K562 (cell line): ENCODE data around the gene SLC7A14. TPM values are rescaled to one million over a fixed set of nuclear protein-coding genes. Genes with fewer than 3 reads are reported as not detected.

Experiments used
- ADNP ChIP-seq: fragments of 200-800 bp; sonication (Bioruptor generic); IDR thresholded peaks from 2 replicates; pipeline ENCODE4 v1.6.1; 2016; ENCODE audit warnings: missing genetic modification characterization, missing compliant biosample characterization
- CBFA2T3 ChIP-seq: fragments of 450-650 bp; IDR thresholded peaks from 2 replicates; pipeline ENCODE4 v1.6.1; 2017
- CBX1 ChIP-seq: sonication (generic); IDR thresholded peaks from 2 replicates; pipeline ENCODE4 v1.6.1; 2016; ENCODE audit warnings: antibody characterized with exemption, low read depth, mild to moderate bottlenecking
- EHMT2 ChIP-seq: fragments of 450-650 bp; IDR thresholded peaks from 2 replicates; pipeline ENCODE4 v1.6.1; 2018; ENCODE audit warnings: antibody characterized with exemption
- EP400 ChIP-seq: fragments of 450-650 bp; IDR thresholded peaks from 2 replicates; pipeline ENCODE4 v1.6.1; 2017; ENCODE audit warnings: antibody characterized with exemption, mild to moderate bottlenecking, moderate library complexity
- ETS2 ChIP-seq: IDR thresholded peaks from 2 replicates; pipeline ENCODE4 v1.6.1; 2016; ENCODE audit warnings: borderline replicate concordance, missing genetic modification characterization, mild to moderate bottlenecking, moderate library complexity, missing compliant biosample characterization; ENCODE audit not compliant: poor library complexity, severe bottlenecking
- GABPA ChIP-seq: fragments of 200-800 bp; sonication (Bioruptor generic); conservative IDR thresholded peaks from 2 replicates; pipeline ENCODE4 v1.6.1; 2016; ENCODE audit warnings: low read depth, missing genetic modification characterization, missing compliant biosample characterization
- GATAD2B ChIP-seq: fragments of 450-650 bp; IDR thresholded peaks from 2 replicates; pipeline ENCODE4 v1.6.1; 2017; ENCODE audit warnings: mild to moderate bottlenecking, borderline replicate concordance
- GTF2F1 ChIP-seq: IDR thresholded peaks from 2 replicates; pipeline ENCODE4 v1.6.1; 2011; ENCODE audit warnings: low read depth, low read length, improper control_type of control experiment
- HBP1 ChIP-seq: fragments of 450-650 bp; formaldehyde crosslinking; IDR thresholded peaks from 2 replicates; pipeline ENCODE4 v1.4.0; 2022; ENCODE audit warnings: missing genetic modification characterization
- JUND ChIP-seq, 2 experiments: IDR thresholded peaks; 2 replicates in 1 of 2; 3 replicates in 1 of 2; pipeline ENCODE4 v1.6.1; 2011; ENCODE audit warnings: borderline replicate concordance in 2 of 2, low read depth in 2 of 2, low read length in 2 of 2, improper control_type of control experiment in 1 of 2, missing biosample characterization in 1 of 2, missing genetic modification characterization in 1 of 2, missing genetic modification reagents in 1 of 2
- MAFG ChIP-seq: fragments of 450-650 bp; conservative IDR thresholded peaks from 2 replicates; pipeline ENCODE4 v1.6.1; 2016; ENCODE audit warnings: missing genetic modification characterization, missing compliant biosample characterization
- MEIS2 ChIP-seq: fragments of 450-650 bp; IDR thresholded peaks from 2 replicates; pipeline ENCODE4 v1.6.1; 2014; ENCODE audit warnings: mild to moderate bottlenecking; ENCODE audit not compliant: partially characterized antibody
- MTA1 ChIP-seq: fragments of 450-650 bp; IDR thresholded peaks from 2 replicates; pipeline ENCODE4 v1.6.1; 2017; ENCODE audit warnings: borderline replicate concordance
- MTA3 ChIP-seq: fragments of 450-650 bp; formaldehyde crosslinking; IDR thresholded peaks from 2 replicates; pipeline ENCODE4 v1.6.1; 2017; ENCODE audit warnings: mild to moderate bottlenecking, borderline replicate concordance
- MYBL2 ChIP-seq, 2 experiments: fragments of 450-650 bp in 1 of 2; sonication (generic) in 1 of 2; formaldehyde crosslinking in 1 of 2; IDR thresholded peaks; 2 replicates each; pipeline versions ENCODE4 v1.6.1 to v1.8.1; 2017 to 2022; ENCODE audit warnings: borderline replicate concordance in 1 of 2, inconsistent platforms in 1 of 2, low read depth in 1 of 2, mild to moderate bottlenecking in 1 of 2, missing genetic modification reagents in 1 of 2, moderate library complexity in 1 of 2
- NR2C1 ChIP-seq, 2 experiments: fragments of 450-650 bp; IDR thresholded peaks; 2 replicates each; pipeline ENCODE4 v1.6.1; 2017; ENCODE audit warnings: mild to moderate bottlenecking in 2 of 2, antibody characterized with exemption in 1 of 2, inconsistent platforms in 1 of 2, missing compliant biosample characterization in 1 of 2, missing genetic modification characterization in 1 of 2
- PCBP1 ChIP-seq: fragments of 200-400 bp; formaldehyde crosslinking; IDR thresholded peaks from 2 replicates; pipeline ENCODE4 v1.6.1; 2018; ENCODE audit warnings: mild to moderate bottlenecking, low read depth, low read length; ENCODE audit not compliant: poor library complexity, severe bottlenecking
- RB1 ChIP-seq: fragments of 450-650 bp; IDR thresholded peaks from 2 replicates; pipeline ENCODE4 v1.6.1; 2017; ENCODE audit warnings: low read depth, mild to moderate bottlenecking
- RCOR1 ChIP-seq, 2 experiments: IDR thresholded peaks; 2 replicates each; pipeline ENCODE4 v1.6.1; 2012; ENCODE audit warnings: low read depth in 2 of 2, low read length in 2 of 2, borderline replicate concordance in 1 of 2, improper control_type of control experiment in 1 of 2
- SMARCB1 ChIP-seq: IDR thresholded peaks from 2 replicates; pipeline ENCODE4 v1.6.1; 2011; ENCODE audit warnings: improper control_type of control experiment, low read depth; ENCODE audit not compliant: insufficient read length
- SMC3 ChIP-seq: conservative IDR thresholded peaks from 2 replicates; pipeline ENCODE4 v1.6.1; 2011; ENCODE audit warnings: low read depth, low read length, improper control_type of control experiment; ENCODE audit not compliant: insufficient read depth
- TCF7L2 ChIP-seq: fragments of 150-350 bp; IDR thresholded peaks from 2 replicates; pipeline ENCODE4 v1.6.1; 2016; ENCODE audit warnings: low read depth, mild to moderate bottlenecking, low read length, moderate library complexity
- XRCC4 ChIP-seq: IDR thresholded peaks from one replicate; pipeline ENCODE4 v1.6.1; 2011; ENCODE audit not compliant: insufficient read depth, insufficient read length; ENCODE audit errors: extremely low read depth
- ZFP36 ChIP-seq: fragments of 150-350 bp; IDR thresholded peaks from 2 replicates; pipeline ENCODE4 v1.6.1; 2018; ENCODE audit warnings: low read length, low read depth; ENCODE audit not compliant: partially characterized antibody
- ZNF23 ChIP-seq: fragments of 250-450 bp; sonication (Bioruptor Pico); IDR thresholded peaks from 2 replicates; pipeline ENCODE4 v1.4.0; 2020; ENCODE audit warnings: mild to moderate bottlenecking
- ZNF232 ChIP-seq: sonication (generic); formaldehyde crosslinking; IDR thresholded peaks from 2 replicates; pipeline ENCODE4 v1.8.0; 2022; ENCODE audit warnings: mild to moderate bottlenecking, missing genetic modification reagents
- ZNF316 ChIP-seq: fragments of 450-650 bp; IDR thresholded peaks from 2 replicates; pipeline ENCODE4 v1.6.1; 2016
- ZNF507 ChIP-seq: conservative IDR thresholded peaks from 2 replicates; pipeline ENCODE4 v1.6.1; 2017; ENCODE audit warnings: missing genetic modification characterization, missing compliant biosample characterization
- ZNF764 ChIP-seq: fragments of 250-450 bp; sonication (Bioruptor Pico); IDR thresholded peaks from 2 replicates; pipeline ENCODE4 v1.4.0; 2020; ENCODE audit warnings: low read depth, mild to moderate bottlenecking, moderate library complexity
- polyA plus RNA-seq, 8 experiments: library from polyadenylated mRNA; depleted of rRNA in 4 of 8; stranded (reverse) in 5 of 8; unstranded in 3 of 8; fragments of >200 nt; fragmentation: Nextera tagmentation in 2 of 8; fragmentation: Illumina TruSeq in 1 of 8; extraction: Ambion mirVana in 2 of 8; extraction: Trizol in 1 of 8; gene quantifications; 2 replicates each; pipeline versions ENCODE4 v1.2.1 to v1.2.3, GENCODE V29; 2011 to 2014; ENCODE audit warnings: inconsistent platforms in 1 of 8, missing spikeins in 1 of 8
- total RNA-seq, 7 experiments: library from RNA; depleted of rRNA in 6 of 7; stranded (reverse); fragments of >200 nt in 6 of 7; fragmentation: Illumina TruSeq in 2 of 7; extraction: Trizol in 2 of 7; gene quantifications; 2 replicates each; pipeline versions ENCODE4 v1.2.1 to v1.2.3, GENCODE V29; 2011 to 2021; ENCODE audit warnings: low replicate concordance in 1 of 7

SLC7A14 gene
- total and polyA plus RNA-seq, 9 of the 15 experiments (the other 6 are each of a cell fraction or from before 2014, with no cell fraction given): not detected

- TF ChIP-seq GATAD2B (no peak), RB1 (no peak), ZNF232 (CRISPR knock-in tag) (no peak), SMARCB1 (no peak), ZNF316 (peak; percentile 94), EHMT2 (no peak), MTA1 (no peak), NR2C1 (IDR thresholded peaks at IDR 0.05) (0 out of 2 replicates have a peak, but pooled peaks have one; percentile 27), NR2C1 (tag; IDR thresholded peaks at IDR 0.05) (no peak), MTA3 (no peak), CBX1 (no peak), HBP1 (no peak), GABPA (tag) (no peak; the same call in 1 of the 2 replicates), ETS2 (tag) (no peak), GTF2F1 (no peak), JUND (IDR thresholded peaks at IDR 0.05; ENCODE audit: borderline replicate concordance, low read depth, low read length) (peak; percentile 8; the same call in 1 of the 2 replicates), JUND (tag; IDR thresholded peaks at IDR 0.05; ENCODE audit: borderline replicate concordance, low read depth, low read length) (no peak; the same call in 2 of the 3 replicates), RCOR1 (IDR thresholded peaks at IDR 0.05; ENCODE audit: borderline replicate concordance in 1 of 2, low read depth in 2 of 2, low read length in 2 of 2) (peak in 1 of 2 experiments; percentile 74; a peak in 1 of 4 replicates), MEIS2 (no peak), ZNF764 (CRISPR knock-in tag) (no peak), MAFG (tag) (peak; percentile 97), ADNP (tag) (no peak), EP400 (no peak), XRCC4 (no peak), MYBL2 (IDR thresholded peaks at IDR 0.05; ENCODE audit: low read depth) (no peak), MYBL2 (CRISPR knock-in tag; IDR thresholded peaks at IDR 0.05; ENCODE audit: borderline replicate concordance) (no peak), SMC3 (no peak), CBFA2T3 (peak; percentile 32; the same call in 1 of the 2 replicates), ZFP36 (no peak), TCF7L2 (no peak), ZNF23 (CRISPR knock-in tag) (no peak), ZNF507 (tag) (no peak), PCBP1 (no peak)
Observed at GRCh38 chr3:170506556-170506955, 79.3 kb downstream of the SLC7A14 start (continued).
